Measurements from ENCODE around the gene HSFX3.
"Not testable (repeated sequence)": the region's sequence is repeated elsewhere in the genome, so short reads cannot be mapped to it uniquely, and the experiment has no call there.

HSFX3 gene

DNA sequence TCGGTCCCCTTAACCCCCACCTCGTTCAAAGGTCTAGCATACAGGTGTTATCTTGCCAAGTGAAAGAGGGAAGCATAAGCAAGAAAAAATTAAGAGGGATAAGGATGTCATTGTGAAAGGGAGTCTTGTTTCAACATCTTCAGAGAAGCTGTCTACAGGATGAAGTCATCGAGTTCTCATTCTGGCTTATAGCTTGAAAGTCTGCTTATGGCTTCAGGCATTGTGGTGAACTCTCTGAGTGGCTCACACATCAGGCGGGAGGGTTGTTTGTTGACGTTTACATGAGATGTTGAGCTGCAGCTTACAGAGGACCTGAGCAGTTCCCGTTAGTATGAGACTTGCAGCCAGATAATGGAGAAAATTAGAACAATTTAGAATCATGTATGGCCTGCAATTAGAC is 20.9 kb upstream of the HSFX3 start:
- TF ChIP-seq, protein P1, sequence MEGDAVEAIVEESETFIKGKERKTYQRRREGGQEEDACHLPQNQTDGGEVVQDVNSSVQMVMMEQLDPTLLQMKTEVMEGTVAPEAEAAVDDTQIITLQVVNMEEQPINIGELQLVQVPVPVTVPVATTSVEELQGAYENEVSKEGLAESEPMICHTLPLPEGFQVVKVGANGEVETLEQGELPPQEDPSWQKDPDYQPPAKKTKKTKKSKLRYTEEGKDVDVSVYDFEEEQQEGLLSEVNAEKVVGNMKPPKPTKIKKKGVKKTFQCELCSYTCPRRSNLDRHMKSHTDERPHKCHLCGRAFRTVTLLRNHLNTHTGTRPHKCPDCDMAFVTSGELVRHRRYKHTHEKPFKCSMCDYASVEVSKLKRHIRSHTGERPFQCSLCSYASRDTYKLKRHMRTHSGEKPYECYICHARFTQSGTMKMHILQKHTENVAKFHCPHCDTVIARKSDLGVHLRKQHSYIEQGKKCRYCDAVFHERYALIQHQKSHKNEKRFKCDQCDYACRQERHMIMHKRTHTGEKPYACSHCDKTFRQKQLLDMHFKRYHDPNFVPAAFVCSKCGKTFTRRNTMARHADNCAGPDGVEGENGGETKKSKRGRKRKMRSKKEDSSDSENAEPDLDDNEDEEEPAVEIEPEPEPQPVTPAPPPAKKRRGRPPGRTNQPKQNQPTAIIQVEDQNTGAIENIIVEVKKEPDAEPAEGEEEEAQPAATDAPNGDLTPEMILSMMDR (IDR thresholded peaks at IDR 0.05; ENCODE audit: low read depth, low read length), result no peak
- Histone ChIP-seq H3K27me3 (no peaks in the 10 kb centered on the region), H3K36me3 (no peaks in the 10 kb centered on the region), H3K4me3 (ENCODE audit: low read depth, low read length) (no peak overlapping the region), H3K9me3 (no peaks in the 10 kb centered on the region), H3K4me1 (no peaks in the 10 kb centered on the region)
- DNase-seq, result no peak

DNA sequence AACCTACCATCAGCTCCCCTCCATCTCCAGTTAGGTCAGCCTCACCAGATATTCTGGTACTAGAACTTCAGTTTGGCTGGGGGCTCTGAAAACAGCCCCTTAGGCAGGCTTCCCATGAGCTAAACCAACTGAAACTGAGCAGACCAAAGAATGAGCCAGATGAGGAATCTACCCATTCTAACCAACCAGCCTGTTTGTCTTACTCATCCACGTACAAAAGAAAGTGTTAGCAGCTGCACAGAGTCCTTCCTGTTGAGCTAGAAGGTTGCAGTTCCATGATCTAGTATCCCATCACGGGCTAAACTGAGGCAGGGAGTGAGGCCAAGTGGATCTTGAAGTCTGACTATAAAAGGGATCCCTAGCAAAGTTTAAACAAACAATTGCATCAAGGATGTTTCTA is 20.0 kb upstream of the HSFX3 start:
- no peaks in the 10 kb centered on the region for H3K27me3 ChIP-seq
- no peak for DNase-seq

DNA sequence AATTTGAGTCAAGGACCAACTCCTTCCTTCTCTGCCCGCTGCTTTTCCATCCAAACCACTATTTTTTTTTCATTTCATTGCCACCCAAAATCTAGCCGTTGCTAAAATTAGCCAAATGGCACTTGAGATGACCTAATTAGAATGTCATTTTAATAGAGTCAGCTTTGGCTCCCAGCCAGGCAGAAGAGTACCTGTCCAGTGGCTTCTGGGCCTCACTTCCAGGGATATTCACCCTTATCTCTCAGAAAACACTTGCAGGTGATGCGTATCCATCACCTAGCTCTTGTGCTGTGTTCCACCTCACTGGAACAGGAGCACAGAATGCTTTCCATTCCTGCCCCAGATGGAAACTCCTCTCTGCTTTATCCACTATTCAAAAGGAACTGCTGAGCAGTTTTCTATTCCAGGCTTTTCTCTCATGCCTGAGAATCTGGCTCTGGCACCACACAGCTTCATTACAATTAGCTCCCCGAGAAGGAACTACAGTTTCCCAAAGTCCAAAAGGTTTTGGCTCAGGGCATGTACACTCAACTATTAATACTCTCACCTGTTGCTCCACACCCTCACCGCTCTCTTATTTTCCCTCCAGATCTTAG is 19.1 kb upstream of the HSFX3 start:
- DNase-seq, result no peak
- Histone ChIP-seq H3K4me3 (ENCODE audit: low read depth, low read length) (no peak overlapping the region), H3K9me3 (no peaks in the 10 kb centered on the region), H3K4me1 (no peaks in the 10 kb centered on the region), H3K27me3 (no peaks in the 10 kb centered on the region), H3K36me3 (no peaks in the 10 kb centered on the region)
- TF ChIP-seq, protein P1 (IDR thresholded peaks at IDR 0.05; ENCODE audit: low read depth, low read length), result no peak

More for the DNA sequence above, 20.0 kb upstream of the HSFX3 start:
- no peaks in the 10 kb centered on the region for H3K4me1 ChIP-seq
- TF ChIP-seq, protein P1 (IDR thresholded peaks at IDR 0.05; ENCODE audit: low read depth, low read length), result no peak
- no peaks in the 10 kb centered on the region for H3K9me3 ChIP-seq
- no peaks in the 10 kb centered on the region for H3K36me3 ChIP-seq
- no peak overlapping the region for H3K4me3 ChIP-seq (ENCODE audit: low read depth, low read length)

DNA sequence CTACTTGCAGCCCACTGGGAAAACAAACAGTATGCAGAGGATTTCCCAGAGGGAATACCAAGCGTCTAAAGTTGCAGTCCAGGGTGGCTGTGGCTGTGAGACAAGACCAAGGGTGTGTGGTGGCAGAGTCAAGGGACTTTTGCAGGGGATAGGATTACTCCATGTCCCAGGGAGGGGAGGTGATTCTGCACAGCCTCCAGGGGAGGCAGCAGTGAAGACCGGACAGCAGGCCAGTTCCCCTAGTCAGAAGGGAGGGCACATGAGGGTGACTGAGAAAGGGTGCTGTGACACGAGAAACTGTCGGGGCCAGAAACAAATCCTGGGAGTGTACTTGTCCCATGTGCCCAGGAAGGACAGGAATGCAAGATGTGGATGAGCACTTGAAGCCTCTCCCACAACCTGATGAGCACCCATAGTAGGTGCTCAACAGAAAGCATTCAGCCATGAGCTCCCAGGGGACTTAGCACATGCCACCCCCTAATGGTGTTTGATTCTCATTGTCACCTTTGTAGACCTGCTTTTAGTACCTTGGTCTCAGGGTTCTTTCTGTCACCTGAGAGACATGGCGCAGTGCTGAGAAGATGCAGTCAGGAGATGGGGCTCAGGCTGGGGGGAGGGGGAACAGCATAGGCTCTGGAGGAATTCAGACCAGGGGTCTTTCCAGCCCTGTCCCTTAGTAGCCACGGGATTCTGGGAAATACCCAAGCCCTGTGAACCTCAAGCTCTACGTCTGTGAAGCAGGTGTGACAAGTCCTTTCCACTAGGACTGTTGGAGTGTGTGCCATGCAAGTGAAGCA is 18.1 kb upstream of the HSFX3 start:
- Histone ChIP-seq H3K9me3 (no peaks in the 10 kb centered on the region), H3K27me3 (no peaks in the 10 kb centered on the region), H3K4me1 (no peaks in the 10 kb centered on the region), H3K4me3 (ENCODE audit: low read depth, low read length) (no peak overlapping the region), H3K36me3 (no peaks in the 10 kb centered on the region)
- TF ChIP-seq, protein P1 (IDR thresholded peaks at IDR 0.05; ENCODE audit: low read depth, low read length), result no peak
- DNase-seq, result no peak

DNA sequence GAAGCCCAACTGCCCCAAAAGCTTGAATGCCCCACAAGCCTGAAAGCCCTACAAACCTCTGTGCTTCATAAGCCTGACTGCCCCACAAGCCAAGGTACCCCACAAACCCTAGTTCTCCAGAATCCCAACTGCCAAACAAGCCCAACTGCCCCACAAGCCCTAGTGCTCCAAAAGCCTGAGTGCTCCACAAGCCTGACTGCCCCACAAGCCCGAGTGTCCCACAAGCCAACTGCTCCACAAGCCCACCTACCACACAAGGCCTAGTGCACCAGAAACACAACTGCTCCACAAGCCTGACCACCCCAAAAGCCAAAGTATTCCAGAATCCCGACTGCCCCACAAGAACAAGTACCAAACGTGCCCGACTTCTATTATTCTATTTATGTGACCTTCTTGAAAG is 13.6 kb upstream of the HSFX3 start:
- H3K36me3 ChIP-seq, result no peaks in the 10 kb centered on the region
- no peaks in the 10 kb centered on the region for H3K9me3 ChIP-seq
- H3K4me3 ChIP-seq (ENCODE audit: low read depth, low read length), result no peak overlapping the region
- no peak for DNase-seq
- no peaks in the 10 kb centered on the region for H3K27me3 ChIP-seq
- TF ChIP-seq, protein P1 (IDR thresholded peaks at IDR 0.05; ENCODE audit: low read depth, low read length), result no peak
- H3K4me1 ChIP-seq, result no peaks in the 10 kb centered on the region

DNA sequence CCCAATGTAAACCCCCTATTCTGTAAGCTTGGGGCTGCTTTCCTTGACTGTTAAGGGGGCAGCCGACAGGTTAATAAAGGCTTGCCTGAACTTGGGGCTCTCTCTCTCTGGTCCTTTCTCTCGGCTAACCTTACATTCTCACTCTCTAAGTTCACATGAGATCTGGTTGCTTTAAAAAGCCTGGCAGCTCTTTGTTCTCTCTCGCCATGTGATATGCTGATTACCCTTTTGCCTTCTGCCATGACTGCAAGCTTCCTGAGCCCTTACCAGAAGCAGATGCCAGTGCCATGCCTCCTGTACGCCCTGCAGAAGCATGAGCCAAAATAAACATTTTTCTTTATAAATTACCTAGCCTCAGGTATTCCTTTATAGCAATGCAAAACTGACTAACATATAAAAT is 5.5 kb upstream of the HSFX3 start:
- H3K4me1 ChIP-seq; H3K27me3 ChIP-seq; H3K4me3 ChIP-seq (ENCODE audit: low read depth, low read length); H3K9me3 ChIP-seq; H3K36me3 ChIP-seq; DNase-seq: not testable (repeated sequence)

DNA sequence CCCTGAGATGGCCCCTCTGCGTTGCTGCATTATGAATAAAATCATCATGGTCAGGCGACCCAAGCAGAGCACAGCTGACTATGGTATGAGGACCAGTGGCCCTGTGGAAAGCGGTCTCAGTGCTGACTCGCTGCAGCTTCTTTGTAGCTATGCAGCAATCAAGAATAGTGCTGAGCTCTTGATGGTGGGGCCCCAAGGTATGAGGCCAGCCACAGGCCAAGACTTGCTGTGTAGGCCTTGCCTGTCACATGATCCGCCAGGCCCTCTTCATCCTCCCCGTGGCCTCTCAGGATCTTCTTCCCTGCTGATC is 2.2 kb upstream of the HSFX3 start:
- H3K4me3 ChIP-seq (ENCODE audit: low read depth, low read length), result not testable (repeated sequence)

DNA sequence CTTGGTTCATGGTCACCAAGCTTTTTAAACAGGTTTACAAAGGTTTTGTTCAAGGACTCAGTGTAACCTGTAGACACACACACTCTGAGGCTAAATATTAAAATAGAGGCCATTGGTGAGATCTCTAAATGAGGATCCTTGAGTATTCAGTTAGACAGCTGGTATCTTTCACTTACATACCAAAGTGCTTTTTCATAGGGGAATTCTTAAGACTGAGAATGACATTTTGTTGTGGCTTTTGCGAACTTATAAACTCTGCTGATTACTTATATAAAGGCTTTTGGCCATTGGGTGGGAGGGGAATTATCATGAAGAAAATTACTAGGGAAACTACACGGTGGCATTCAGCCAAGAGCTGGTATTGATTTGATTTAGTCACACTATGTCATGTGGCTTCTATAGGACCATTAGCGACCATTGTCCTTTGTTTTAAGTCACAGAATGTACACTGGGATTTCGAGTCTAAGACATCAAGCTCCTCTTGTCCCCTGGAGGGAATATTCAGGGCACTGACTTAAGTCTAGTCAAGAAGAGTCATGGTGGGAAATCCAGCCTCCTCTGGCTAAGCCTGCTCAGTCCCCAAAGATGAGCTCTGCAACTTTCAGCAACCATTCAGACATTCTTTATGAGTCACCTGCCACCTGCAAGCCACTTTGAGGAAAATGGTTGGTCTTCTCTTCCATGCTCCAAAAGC is 1.7 kb upstream of the HSFX3 start:
- not testable (repeated sequence) for H3K9me3 ChIP-seq; H3K36me3 ChIP-seq; H3K4me3 ChIP-seq (ENCODE audit: low read depth, low read length); H3K27me3 ChIP-seq; H3K4me1 ChIP-seq; DNase-seq

More for the DNA sequence above, 2.2 kb upstream of the HSFX3 start:
- H3K4me1 ChIP-seq, H3K36me3 ChIP-seq, H3K9me3 ChIP-seq, H3K27me3 ChIP-seq, DNase-seq: not testable (repeated sequence)

DNA sequence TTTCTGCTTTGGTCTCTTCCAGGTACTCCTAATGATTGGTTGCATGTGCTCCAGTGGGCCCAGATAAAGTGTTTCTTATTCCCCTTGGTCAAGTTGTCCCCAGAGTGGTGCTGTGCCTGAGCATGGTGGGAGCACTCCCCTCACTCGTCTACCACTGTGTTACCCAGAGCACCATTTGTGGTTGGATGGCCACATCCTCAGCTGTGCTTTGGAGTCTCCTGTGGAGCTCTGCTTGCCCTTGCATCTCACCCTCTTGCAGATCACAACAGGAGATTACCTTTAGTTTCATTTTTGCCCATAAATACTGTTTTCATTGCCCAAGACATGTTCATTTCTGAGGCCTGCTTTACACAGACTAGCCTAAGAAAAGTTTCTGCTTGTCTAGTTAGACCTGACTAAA is 730 bp upstream of the HSFX3 start:
- H3K27me3 ChIP-seq; H3K9me3 ChIP-seq; H3K36me3 ChIP-seq; H3K4me3 ChIP-seq (ENCODE audit: low read depth, low read length); H3K4me1 ChIP-seq; DNase-seq: not testable (repeated sequence)

DNA sequence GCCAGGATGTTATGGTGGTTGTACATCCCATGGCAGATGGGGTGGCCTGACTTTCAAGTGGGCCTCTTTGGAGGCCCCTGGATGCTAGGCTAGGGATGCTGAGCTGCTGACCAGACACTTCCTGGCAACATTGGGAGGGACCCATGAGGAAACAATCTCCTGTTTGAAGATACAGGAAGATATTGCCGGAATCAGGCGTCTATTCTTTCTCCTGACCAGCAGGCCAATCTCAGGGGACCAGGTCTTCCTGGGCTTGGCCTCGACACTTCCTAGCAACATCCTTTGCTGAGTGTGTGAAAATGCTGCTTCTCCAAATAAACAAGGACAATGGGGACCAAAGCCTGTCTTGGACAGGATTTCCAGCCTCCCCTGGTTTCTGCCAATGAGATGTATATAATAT is 1.9 kb downstream of the HSFX3 start:
- not testable (repeated sequence) for H3K4me3 ChIP-seq (ENCODE audit: low read depth, low read length); H3K4me1 ChIP-seq; H3K27me3 ChIP-seq; H3K9me3 ChIP-seq; DNase-seq; H3K36me3 ChIP-seq

Data from BE2C (cell line).